Measurements from ENCODE around the gene MTHFD1. TPM values are rescaled to one million over a fixed set of nuclear protein-coding genes. Genes with fewer than 3 reads are reported as not detected.

MTHFD1 gene
- polyA plus RNA-seq, 1 of the 3 experiments (the other 2 are of a cell fraction): 31.0 TPM

DNA sequence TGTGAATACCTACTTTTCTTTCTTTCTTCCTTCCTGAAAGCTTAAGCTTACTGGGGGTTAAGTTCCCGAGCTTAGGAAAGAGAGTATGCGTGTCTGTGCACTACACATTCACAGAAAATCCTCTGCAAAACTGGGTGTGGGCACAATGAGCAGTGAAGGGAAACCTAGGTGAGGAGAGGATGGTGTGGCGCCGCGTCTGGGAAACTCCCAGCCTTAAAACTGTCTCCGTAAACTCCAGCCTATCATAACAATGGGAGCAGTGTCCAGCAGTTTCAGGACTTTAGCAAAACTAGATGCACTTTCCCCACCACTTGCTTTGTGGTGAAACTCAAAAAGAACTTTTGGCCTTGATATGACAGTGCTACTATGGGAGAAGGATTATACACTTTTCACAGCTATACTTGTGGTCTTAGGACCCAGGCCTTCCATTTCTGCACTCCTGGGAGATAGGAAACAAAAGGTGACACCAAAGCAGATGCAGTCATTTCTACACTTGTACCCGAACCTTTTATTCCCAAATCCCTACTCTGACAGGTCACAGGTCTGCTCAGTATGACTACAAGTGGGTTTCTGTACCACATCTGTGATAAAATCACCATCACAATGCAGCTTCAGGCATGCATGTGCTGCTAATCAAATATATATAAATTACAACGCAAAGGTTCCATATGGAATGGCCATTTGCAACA, 87.6 kb downstream of the MTHFD1 start:
- H2AFZ ChIP-seq (ENCODE audit: low read depth): no peak overlapping the region
- no peak for DNase-seq

DNA sequence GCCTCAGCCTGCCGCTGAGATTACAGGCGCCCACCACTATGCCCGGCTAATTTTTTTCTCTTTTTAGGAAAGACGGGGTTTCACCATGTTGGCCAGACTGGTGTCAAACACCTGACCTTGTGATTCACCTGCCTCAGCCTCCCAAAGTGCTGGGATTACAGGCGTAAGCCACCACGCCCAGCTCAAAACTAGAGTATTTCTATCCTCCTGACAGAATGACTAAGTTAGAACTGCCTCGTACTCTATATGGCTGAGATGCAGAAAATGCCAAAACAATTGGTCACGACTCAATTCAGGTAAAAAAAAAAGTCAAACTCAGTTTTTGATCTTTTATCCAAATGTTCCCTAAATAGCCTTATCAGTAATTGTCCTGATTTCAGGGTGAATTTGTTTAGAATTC, 88.3 kb downstream of the MTHFD1 start:
- WGBS (ENCODE audit: low lambda C conversion rate): 89% methylated on average over 8 of the region's 8 CpGs
- H3K4me3 ChIP-seq (ENCODE audit: low read depth in 2 of 2, low read length in 1 of 2): no peak overlapping the region

More for the DNA sequence above, 87.6 kb downstream of the MTHFD1 start:
- 83% methylated on average over 8 of the region's 8 CpGs for WGBS (ENCODE audit: low lambda C conversion rate)
- CTCF ChIA-PET: interaction anchor here (1.0 to 7.3 kb wide), 5 partner anchors 9 to 137 kb away, joined by 3 to 74 read pairs (median 8); partner anchors contain the start of gene AKAP5
- no peaks in the 10 kb centered on the region for H4K20me1 ChIP-seq (ENCODE audit: insufficient read depth)
- no peaks in the 10 kb centered on the region for H3F3A ChIP-seq (replicated peaks; ENCODE audit: insufficient read depth)
- no peak overlapping the region for H3K9ac ChIP-seq
- H3K4me3 ChIP-seq (ENCODE audit: low read depth in 2 of 2, low read length in 1 of 2): no peak overlapping the region
- no peak for TF ChIP-seq NRF1 (IDR thresholded peaks at IDR 0.05; ENCODE audit: low read depth, low read length)
- TF ChIP-seq GATA2 (CRISPR knock-in tag; IDR thresholded peaks at IDR 0.05): peak; percentile 43; the same call in 1 of the 2 replicates
- TF ChIP-seq, protein P1, sequence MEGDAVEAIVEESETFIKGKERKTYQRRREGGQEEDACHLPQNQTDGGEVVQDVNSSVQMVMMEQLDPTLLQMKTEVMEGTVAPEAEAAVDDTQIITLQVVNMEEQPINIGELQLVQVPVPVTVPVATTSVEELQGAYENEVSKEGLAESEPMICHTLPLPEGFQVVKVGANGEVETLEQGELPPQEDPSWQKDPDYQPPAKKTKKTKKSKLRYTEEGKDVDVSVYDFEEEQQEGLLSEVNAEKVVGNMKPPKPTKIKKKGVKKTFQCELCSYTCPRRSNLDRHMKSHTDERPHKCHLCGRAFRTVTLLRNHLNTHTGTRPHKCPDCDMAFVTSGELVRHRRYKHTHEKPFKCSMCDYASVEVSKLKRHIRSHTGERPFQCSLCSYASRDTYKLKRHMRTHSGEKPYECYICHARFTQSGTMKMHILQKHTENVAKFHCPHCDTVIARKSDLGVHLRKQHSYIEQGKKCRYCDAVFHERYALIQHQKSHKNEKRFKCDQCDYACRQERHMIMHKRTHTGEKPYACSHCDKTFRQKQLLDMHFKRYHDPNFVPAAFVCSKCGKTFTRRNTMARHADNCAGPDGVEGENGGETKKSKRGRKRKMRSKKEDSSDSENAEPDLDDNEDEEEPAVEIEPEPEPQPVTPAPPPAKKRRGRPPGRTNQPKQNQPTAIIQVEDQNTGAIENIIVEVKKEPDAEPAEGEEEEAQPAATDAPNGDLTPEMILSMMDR (IDR thresholded peaks at IDR 0.05): no peak
- TF ChIP-seq ELF1 (IDR thresholded peaks at IDR 0.05): no peak
- TF ChIP-seq RCOR1 (IDR thresholded peaks at IDR 0.05; ENCODE audit: low read length): peak; percentile 79; the same call in 1 of the 2 replicates
- no peak for TF ChIP-seq TEAD4 (IDR thresholded peaks at IDR 0.05; ENCODE audit: borderline replicate concordance, insufficient read depth)
- TF ChIP-seq, protein P2, sequence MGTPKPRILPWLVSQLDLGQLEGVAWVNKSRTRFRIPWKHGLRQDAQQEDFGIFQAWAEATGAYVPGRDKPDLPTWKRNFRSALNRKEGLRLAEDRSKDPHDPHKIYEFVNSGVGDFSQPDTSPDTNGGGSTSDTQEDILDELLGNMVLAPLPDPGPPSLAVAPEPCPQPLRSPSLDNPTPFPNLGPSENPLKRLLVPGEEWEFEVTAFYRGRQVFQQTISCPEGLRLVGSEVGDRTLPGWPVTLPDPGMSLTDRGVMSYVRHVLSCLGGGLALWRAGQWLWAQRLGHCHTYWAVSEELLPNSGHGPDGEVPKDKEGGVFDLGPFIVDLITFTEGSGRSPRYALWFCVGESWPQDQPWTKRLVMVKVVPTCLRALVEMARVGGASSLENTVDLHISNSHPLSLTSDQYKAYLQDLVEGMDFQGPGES (IDR thresholded peaks at IDR 0.05; ENCODE audit: low read depth, low read length): no peak
- no peak for TF ChIP-seq RFX5 (IDR thresholded peaks at IDR 0.05; ENCODE audit: low read length)
- TF ChIP-seq JUND (IDR thresholded peaks at IDR 0.05): no peak
- no peaks in the 10 kb centered on the region for H3K79me2 ChIP-seq (ENCODE audit: insufficient read depth)
- H3K36me3 ChIP-seq (replicated peaks in 1 of 2; ENCODE audit: control insufficient read depth in 1 of 2, insufficient read depth in 2 of 2, low read length in 1 of 2): no peaks in the 10 kb centered on the region
- POLR2A ChIA-PET: interaction anchor here (0.6 kb wide), 1 partner anchor 391 kb away, joined by 3 read pairs; no protein-coding TSS in a partner anchor
- no peaks in the 10 kb centered on the region for H3K27me3 ChIP-seq (ENCODE audit: insufficient read depth)
- no peak overlapping the region for H3K4me2 ChIP-seq
- H3K4me1 ChIP-seq (ENCODE audit: control insufficient read depth in 1 of 2, insufficient read depth in 2 of 2, low read depth in 1 of 2, low read length in 1 of 2): peaks cover 2 to 4% of the 10 kb centered on the region in 2 experiments; a peak in 2 of 4 replicates
- no peaks in the 10 kb centered on the region for H3K9me2 ChIP-seq
- no peaks in the 10 kb centered on the region for H3K9me3 ChIP-seq
- H3K27ac ChIP-seq (ENCODE audit: low read depth in 2 of 2, low read length in 1 of 2): no peak overlapping the region

More for the DNA sequence above, 88.3 kb downstream of the MTHFD1 start:
- Histone ChIP-seq H3F3A (replicated peaks; ENCODE audit: insufficient read depth) (no peaks in the 10 kb centered on the region), H3K4me1 (ENCODE audit: control insufficient read depth in 1 of 2, insufficient read depth in 2 of 2, low read depth in 1 of 2, low read length in 1 of 2) (peaks cover 2 to 4% of the 10 kb centered on the region in 2 experiments; a peak in 2 of 4 replicates), H2AFZ (ENCODE audit: low read depth) (no peak overlapping the region), H3K27ac (ENCODE audit: low read depth in 2 of 2, low read length in 1 of 2) (no peak overlapping the region), H3K79me2 (ENCODE audit: insufficient read depth) (no peaks in the 10 kb centered on the region), H3K36me3 (replicated peaks in 1 of 2; ENCODE audit: control insufficient read depth in 1 of 2, insufficient read depth in 2 of 2, low read length in 1 of 2) (no peaks in the 10 kb centered on the region), H3K9me3 (no peaks in the 10 kb centered on the region), H3K4me2 (no peak overlapping the region), H3K27me3 (ENCODE audit: insufficient read depth) (no peaks in the 10 kb centered on the region), H3K9me2 (no peaks in the 10 kb centered on the region), H4K20me1 (ENCODE audit: insufficient read depth) (no peaks in the 10 kb centered on the region), H3K9ac (no peak overlapping the region)
- DNase-seq: no peak
- ChIA-PET CTCF (interaction anchor here (1.0 to 7.3 kb wide), 4 partner anchors 10 to 138 kb away, joined by 3 to 74 read pairs (median 28); partner anchors contain the start of gene AKAP5), POLR2A (no interaction called here)
- TF ChIP-seq, protein P3, sequence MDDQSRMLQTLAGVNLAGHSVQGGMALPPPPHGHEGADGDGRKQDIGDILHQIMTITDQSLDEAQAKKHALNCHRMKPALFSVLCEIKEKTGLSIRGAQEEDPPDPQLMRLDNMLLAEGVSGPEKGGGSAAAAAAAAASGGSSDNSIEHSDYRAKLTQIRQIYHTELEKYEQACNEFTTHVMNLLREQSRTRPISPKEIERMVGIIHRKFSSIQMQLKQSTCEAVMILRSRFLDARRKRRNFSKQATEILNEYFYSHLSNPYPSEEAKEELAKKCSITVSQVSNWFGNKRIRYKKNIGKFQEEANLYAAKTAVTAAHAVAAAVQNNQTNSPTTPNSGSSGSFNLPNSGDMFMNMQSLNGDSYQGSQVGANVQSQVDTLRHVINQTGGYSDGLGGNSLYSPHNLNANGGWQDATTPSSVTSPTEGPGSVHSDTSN (IDR thresholded peaks at IDR 0.05): no peak
- no peak for TF ChIP-seq EZH2phosphoT487 (IDR thresholded peaks at IDR 0.05; ENCODE audit: borderline replicate concordance, low read depth)

Data from SK-N-SH (cell line).